GM12878 (cell line): ENCODE measurements around the gene COTL1. TPM values are rescaled to one million over a fixed set of nuclear protein-coding genes. Genes with fewer than 3 reads are reported as not detected.

ENCODE experiments used
- ATAC-seq: fragments of 200-7000 bp; cut with Tn5 transposase; 3 replicates; pipeline ENCODE4 v1.9.1; 2020; ENCODE audit warnings: mild to moderate bottlenecking, moderate library complexity
- BruUV-seq: library from RNA; stranded (reverse); fragments of 400-500 nt; replicated peaks from 2 replicates; lab custom pipeline; 2021; lab: Mats Ljungman, UMichigan
- CTCF ChIA-PET: fragments of 300-600 bp; sonication (Branson Sonifier 250); formaldehyde crosslinking; extraction: SDS; loops from one replicate; lab custom pipeline; 2021; ENCODE audit warnings: inconsistent platforms; lab: Yijun Ruan, JAX
- POLR2A ChIA-PET: fragments of 350-600 bp; formaldehyde crosslinking; extraction: SDS; loops from one replicate; lab custom pipeline; 2021; ENCODE audit warnings: inconsistent platforms; lab: Charles Lee
- RAD21 ChIA-PET: fragments of 300-600 bp; sonication (Branson Sonifier 250); formaldehyde crosslinking; loops from one replicate; lab custom pipeline; 2023; ENCODE audit warnings: antibody characterized with exemption; ENCODE audit not compliant: unreplicated experiment; lab: Charles Lee
- SMC1A ChIA-PET: fragments of 300-600 bp; sonication (Branson Sonifier 250); formaldehyde crosslinking; loops from one replicate; lab custom pipeline; 2023; ENCODE audit not compliant: unreplicated experiment, uncharacterized antibody; lab: Charles Lee
- DNase-seq: peaks from one replicate; pipeline ENCODE4 v3.0.0-alpha.2; 2011; ENCODE audit warnings: low read depth, low spot score
- FAIRE-seq: peaks from 3 replicates; lab custom pipeline; 2011; peaks lifted over from hg19 to GRCh38; lab: Jason Lieb, UNC
- H2AFZ ChIP-seq: 2 replicates; pipeline ENCODE4 v1.6.0; 2011; ENCODE audit warnings: low read depth, low read length, control low read depth; ENCODE audit not compliant: control insufficient read depth
- H3K27ac ChIP-seq: 2 replicates; pipeline ENCODE4 v1.5.1; 2011; ENCODE audit warnings: control low read depth; ENCODE audit not compliant: control insufficient read depth, insufficient read depth
- H3K27me3 ChIP-seq, 2 experiments: replicated peaks in 1 of 2; 2 replicates each; pipeline versions ENCODE4 v1.6.0 to v1.6.1; 2011; ENCODE audit warnings: low read length in 1 of 2; ENCODE audit not compliant: control insufficient read depth in 2 of 2, insufficient read depth in 2 of 2
- H3K36me3 ChIP-seq, 2 experiments: 2 replicates each; pipeline ENCODE4 v1.5.1; 2011; ENCODE audit warnings: low read length in 1 of 2; ENCODE audit not compliant: control insufficient read depth in 2 of 2, insufficient read depth in 2 of 2
- H3K4me1 ChIP-seq: 2 replicates; pipeline ENCODE4 v1.6.1; 2011; ENCODE audit warnings: mild to moderate bottlenecking, low read length, moderate library complexity, mixed read lengths; ENCODE audit not compliant: control insufficient read depth, insufficient read depth
- H3K4me2 ChIP-seq: 2 replicates; pipeline ENCODE4 v1.6.0; 2011; ENCODE audit warnings: control low read depth; ENCODE audit not compliant: control insufficient read depth, insufficient read depth
- H3K4me3 ChIP-seq: fragments of 200-600 bp; sonication (generic); 2 replicates; pipeline ENCODE4 v1.5.1; 2016
- H3K79me2 ChIP-seq: 2 replicates; pipeline ENCODE4 v1.6.0; 2011; ENCODE audit warnings: low read length; ENCODE audit not compliant: control insufficient read depth, insufficient read depth
- H3K9ac ChIP-seq: 2 replicates; pipeline ENCODE4 v1.8.0; 2011; ENCODE audit warnings: low read length, control low read depth, mixed read lengths; ENCODE audit not compliant: control insufficient read depth, insufficient read depth
- H3K9me3 ChIP-seq: replicated peaks from 3 replicates; pipeline ENCODE4 v1.5.1; 2011; ENCODE audit warnings: mild to moderate bottlenecking, low read length; ENCODE audit not compliant: control insufficient read depth, insufficient read depth
- H4K20me1 ChIP-seq: 2 replicates; pipeline ENCODE4 v1.6.0; 2011; ENCODE audit not compliant: control insufficient read depth, insufficient read depth
- DPF2 ChIP-seq: fragments of 450-650 bp; IDR thresholded peaks from 2 replicates; pipeline ENCODE4 v1.6.1; 2017; ENCODE audit warnings: mild to moderate bottlenecking
- ELK1 ChIP-seq: IDR thresholded peaks from 2 replicates; pipeline ENCODE4 v1.6.1; 2012; ENCODE audit warnings: low read depth, low read length, improper control_type of control experiment
- HDGF ChIP-seq: fragments of 450-650 bp; IDR thresholded peaks from 2 replicates; pipeline ENCODE4 v1.6.1; 2016; ENCODE audit warnings: antibody characterized with exemption
- LARP7 ChIP-seq: fragments of 450-650 bp; IDR thresholded peaks from 2 replicates; pipeline ENCODE4 v1.6.1; 2017; ENCODE audit warnings: mild to moderate bottlenecking
- POLR2A ChIP-seq: IDR thresholded peaks from 2 replicates; pipeline ENCODE4 v1.6.1; 2011; ENCODE audit warnings: low read depth, mild to moderate bottlenecking, low read length
- SIN3A ChIP-seq: IDR thresholded peaks from 2 replicates; pipeline ENCODE4 v1.6.1; 2012; ENCODE audit warnings: low read depth, low read length, improper control_type of control experiment
- SMARCA5 ChIP-seq: fragments of 450-650 bp; IDR thresholded peaks from 2 replicates; pipeline ENCODE4 v1.6.1; 2017; ENCODE audit warnings: mild to moderate bottlenecking
- SPI1 ChIP-seq: IDR thresholded peaks from 2 replicates; pipeline ENCODE4 v1.6.1; 2011; ENCODE audit warnings: low read depth, mild to moderate bottlenecking, low read length, moderate library complexity, borderline replicate concordance; ENCODE audit not compliant: insufficient read depth
- ZNF217 ChIP-seq: fragments of 450-650 bp; IDR thresholded peaks from 2 replicates; pipeline ENCODE4 v1.6.1; 2017; ENCODE audit warnings: antibody characterized with exemption, mild to moderate bottlenecking
- ZNF384 ChIP-seq: IDR thresholded peaks from 2 replicates; pipeline ENCODE4 v1.6.1; 2012; ENCODE audit warnings: low read depth, mild to moderate bottlenecking, low read length, improper control_type of control experiment, borderline replicate concordance
- WGBS: methylation state at CpG from one replicate; pipeline ENCODE4 v1.1.6; 2016; ENCODE audit warnings: low lambda C conversion rate; ENCODE audit not compliant: insufficient replicate concordance, insufficient coverage; ENCODE audit errors: missing lambda C conversion rate; 5-methylcytosine and 5-hydroxymethylcytosine counted together
- in situ Hi-C: fragments of 300-500 bp; cut with MboI; formaldehyde crosslinking; loops from 9 replicates; pipeline ENCODE4 v1.14.3; 2018; ENCODE audit warnings: mixed read lengths
- intact Hi-C: fragments of 100-400 bp; cut with micrococcal nuclease; formaldehyde crosslinking; loops from one replicate; pipeline ENCODE4 v1.14.2; 2022; ENCODE audit not compliant: unreplicated experiment
- polyA plus RNA-seq, 11 experiments: library from polyadenylated mRNA; depleted of rRNA in 4 of 11; unstranded in 6 of 11; stranded (reverse) in 5 of 11; fragments of >200 nt; fragmentation: Nextera tagmentation in 4 of 11; fragmentation: Illumina TruSeq in 1 of 11; extraction: Ambion mirVana in 4 of 11; extraction: Trizol in 1 of 11; gene quantifications; 1 replicate in 1 of 11; 2 replicates in 10 of 11; pipeline versions ENCODE4 v1.2.1 to v1.2.3, GENCODE V29; 2011 to 2016; ENCODE audit warnings: inconsistent platforms in 2 of 11, missing spikeins in 2 of 11, low read depth in 1 of 11
- total RNA-seq, 4 experiments: library from RNA; depleted of rRNA in 3 of 4; stranded (reverse); fragments of >200 nt in 3 of 4; fragmentation: Illumina TruSeq in 1 of 4; extraction: Trizol in 1 of 4; gene quantifications; 2 replicates each; pipeline versions ENCODE4 v1.2.1 to v1.2.3, GENCODE V29; 2013 to 2021

The COTL1 gene
- total and polyA plus RNA-seq, 10 of the 15 experiments (the other 5 are each of a cell fraction or from before 2014, with no cell fraction given): 140 to 894 (median 330) TPM

- H2AFZ ChIP-seq: no peak overlapping the region
- TF ChIP-seq LARP7 (0 out of 2 replicates have a peak, but pooled peaks have one; percentile 9), HDGF (peak; percentile 70; the same call in 1 of the 2 replicates), DPF2 (0 out of 2 replicates have a peak, but pooled peaks have one; percentile 17), SIN3A (no peak), SMARCA5 (0 out of 2 replicates have a peak, but pooled peaks have one; percentile 19), SPI1 (no peak), ZNF384 (no peak), POLR2A (0 out of 2 replicates have a peak, but pooled peaks have one; percentile 19), ELK1 (no peak), ZNF217 (peak; percentile 75)
- TF ChIP-seq, all 136 proteins: peak for 6
- peaks cover 79% of the 10 kb centered on the region for H3K4me1 ChIP-seq
- ChIA-PET RAD21 (interaction anchor here (0.9 to 13.6 kb wide), 10 partner anchors 10 to 133 kb away, joined by 3 to 224 read pairs (median 7); partner anchors contain the start of gene COTL1), CTCF (interaction anchor here (0.6 to 3.9 kb wide), 11 partner anchors 11 to 484 kb away, joined by 3 to 33 read pairs (median 4); no protein-coding TSS in a partner anchor), SMC1A (interaction anchor here (1.4 to 14.5 kb wide), 8 partner anchors 9 to 133 kb away, joined by 4 to 229 read pairs (median 9); partner anchors contain the start of genes COTL1 and MEAK7), POLR2A (interaction anchor here (0.8 to 16.2 kb wide), 7 partner anchors 9 to 84 kb away, joined by 3 to 214 read pairs (median 6); partner anchors contain the start of gene COTL1)
- peak overlapping the region; percentile 89 for H3K27ac ChIP-seq
- no peaks in the 10 kb centered on the region for H3K27me3 ChIP-seq
- no TSS peak for BruUV-seq
- H3K4me2 ChIP-seq: peak overlapping the region; percentile 75
- no peaks in the 10 kb centered on the region for H3K9me3 ChIP-seq
- 65% methylated on average over 14 of the region's 14 CpGs for WGBS
- H3K9ac ChIP-seq: peak overlapping the region; percentile 68
- H3K79me2 ChIP-seq: peaks cover 92% of the 10 kb centered on the region
- in situ Hi-C loops (no loop called here), intact Hi-C loops (no loop called here)
- peak overlapping the region; percentile 56; the same call in 1 of the 2 replicates for H3K4me3 ChIP-seq
- peaks cover 20 to 22% of the 10 kb centered on the region in 2 experiments for H3K36me3 ChIP-seq
- DNase-seq: no peak
- no peak for FAIRE-seq
- no peaks in the 10 kb centered on the region for H4K20me1 ChIP-seq
- ATAC-seq: no peak
These were observed 20.9 kb downstream of the COTL1 start for GRCh38 chr16:84596801-84597527.
